GM21529 (cell line): ENCODE results near the gene EIF2A.

Source experiments
- ATAC-seq: cut with Tn5 transposase; IDR thresholded peaks from one replicate; pipeline ENCODE4 v1.9.1; 2021; ENCODE audit not compliant: unreplicated experiment

The EIF2A gene

DNA sequence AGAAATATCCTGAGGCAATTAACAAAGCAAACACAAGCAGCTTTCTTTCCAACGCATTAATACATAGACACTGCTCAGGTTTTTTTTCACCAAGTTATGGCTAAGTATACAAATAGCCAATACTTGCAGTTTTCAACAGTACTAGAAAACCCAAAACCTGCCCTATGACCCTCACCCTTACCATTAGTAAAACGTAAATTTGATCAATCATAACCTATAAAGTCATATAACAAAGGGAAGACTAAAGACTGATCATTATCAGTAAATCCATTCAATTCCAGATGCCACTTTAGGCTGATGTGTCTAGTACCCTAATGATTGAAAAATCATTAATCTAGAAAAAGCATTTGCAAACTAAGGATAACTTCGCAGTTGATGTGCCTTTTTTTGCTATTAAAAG lies 3.5 kb upstream of the EIF2A start:
- no peak for ATAC-seq

DNA sequence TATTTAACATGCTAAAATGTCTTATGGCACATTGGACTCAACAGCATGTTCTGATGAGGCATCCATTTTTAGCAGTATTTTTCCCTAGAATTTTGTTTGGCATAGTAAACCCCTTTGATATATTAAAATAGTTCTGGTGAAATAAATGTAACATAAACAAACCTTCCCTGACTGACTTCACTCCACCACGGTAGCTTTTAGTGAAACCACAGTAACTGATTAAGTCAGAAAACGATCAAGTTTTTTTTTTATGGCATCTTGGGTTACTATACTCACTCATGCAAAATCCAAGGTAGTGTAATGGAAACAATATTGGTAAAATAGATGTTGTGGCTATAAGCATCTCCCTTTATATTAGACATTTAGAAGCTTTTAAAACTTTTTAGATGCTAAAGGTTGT lies 3.1 kb upstream of the EIF2A start:
- no peak for ATAC-seq

DNA sequence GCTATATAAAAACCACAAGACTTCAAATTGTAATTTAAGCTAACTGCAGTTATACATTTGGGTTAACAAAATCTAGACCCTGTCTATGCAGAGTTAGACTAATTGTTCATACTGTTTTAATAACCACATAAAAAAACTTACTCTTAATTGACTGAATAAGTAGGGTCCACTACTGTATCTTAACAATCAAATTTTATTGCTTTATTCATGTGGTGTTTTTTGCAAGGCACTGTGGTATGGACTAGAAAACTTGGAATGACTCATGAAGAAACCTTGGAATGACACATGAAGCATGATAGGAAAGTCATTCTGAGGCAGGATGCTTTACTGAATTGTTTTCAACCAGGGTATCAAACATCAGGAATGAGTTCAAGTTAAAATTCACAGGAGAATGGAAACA lies 2.5 kb upstream of the EIF2A start:
- no peak for ATAC-seq

DNA sequence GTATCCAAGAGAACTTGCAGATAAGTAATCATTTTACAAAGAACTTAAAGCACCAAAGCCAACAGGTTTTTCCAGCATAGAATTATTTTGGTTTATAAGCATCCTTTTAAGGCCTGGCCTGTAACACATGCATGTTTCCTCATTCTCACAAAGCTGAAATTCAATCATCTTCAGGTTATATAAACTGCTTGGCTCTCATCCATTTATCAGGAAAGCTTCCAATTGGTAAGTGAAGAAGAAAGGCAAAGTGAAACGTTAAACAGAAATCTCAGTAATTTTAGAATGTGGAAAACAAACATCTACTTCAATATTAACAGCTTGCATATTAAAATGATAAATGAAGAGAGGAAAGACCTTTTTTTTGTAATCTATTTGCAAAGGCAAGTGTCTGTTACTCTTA lies 1.9 kb upstream of the EIF2A start:
- ATAC-seq: no peak

DNA sequence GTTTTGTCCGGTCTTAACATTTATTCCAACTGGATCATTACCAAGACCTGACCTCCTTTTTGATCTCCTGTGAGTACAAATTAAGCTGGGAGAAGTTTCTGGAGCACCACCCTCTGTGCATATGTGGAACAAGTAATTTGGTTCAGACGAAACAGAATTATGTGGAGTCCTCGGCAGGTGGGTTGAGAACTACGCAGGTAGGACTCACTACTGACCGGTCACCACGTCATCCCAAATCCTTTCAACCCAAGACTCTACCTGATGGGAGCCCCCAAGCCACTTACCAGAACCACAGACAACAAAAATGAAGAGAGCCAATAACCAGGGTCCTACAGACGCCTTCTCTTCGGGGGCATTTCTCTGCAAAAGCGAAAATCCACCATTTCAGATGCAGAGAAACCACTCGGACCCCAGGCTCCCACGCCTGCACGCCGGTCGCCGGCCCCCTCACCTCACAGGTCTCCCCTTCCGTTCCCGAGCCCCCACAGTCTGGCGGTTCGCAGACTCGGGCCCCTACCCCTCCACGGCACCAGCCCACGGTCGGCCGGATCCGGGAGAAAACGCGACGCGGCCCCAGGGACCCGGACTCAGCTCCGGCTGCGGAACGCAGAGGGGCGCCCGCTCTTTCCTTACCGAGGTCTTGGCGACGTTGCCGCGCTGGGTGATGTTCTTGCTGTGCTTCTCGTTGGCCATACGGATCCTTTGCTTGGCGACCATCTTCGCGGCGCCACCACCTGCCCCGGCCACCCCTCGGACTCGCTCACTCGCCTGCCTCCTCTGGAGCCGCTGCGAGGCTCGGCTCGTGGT lies 965 bp upstream of the EIF2A start:
- peak; percentile 16 for ATAC-seq

DNA sequence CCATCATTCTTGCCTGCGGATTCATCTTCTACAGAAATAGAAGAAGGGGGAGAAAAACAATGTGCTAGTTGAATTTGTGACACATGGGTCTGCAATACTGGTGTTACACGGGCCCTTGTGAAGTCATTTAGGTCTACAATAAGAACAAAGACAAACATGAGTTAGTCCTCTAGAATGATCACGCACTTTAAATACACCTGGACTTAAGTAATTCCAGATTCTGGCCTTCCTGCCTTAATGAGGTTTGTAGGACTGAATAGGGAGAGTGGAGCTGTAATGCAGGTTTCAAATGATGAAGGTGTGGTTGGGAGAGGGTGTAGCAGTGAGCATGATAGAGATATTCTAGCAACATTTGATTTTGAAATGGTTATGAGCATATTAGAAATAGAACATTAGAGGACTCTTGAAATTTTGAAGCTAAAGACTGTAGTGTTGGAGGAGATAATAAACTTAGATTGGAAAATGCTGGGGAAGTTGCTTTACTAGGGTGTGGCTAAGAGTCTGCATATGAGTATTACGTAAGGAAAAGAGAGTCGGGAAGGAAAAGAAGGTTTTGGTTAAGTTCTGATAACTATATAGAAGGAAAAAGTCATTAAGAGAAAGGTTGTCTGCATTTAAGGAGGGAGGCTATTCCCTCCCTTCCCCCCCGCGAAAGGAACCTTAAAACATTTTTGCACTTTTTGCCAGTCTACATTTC lies 606 bp downstream of the EIF2A start:
- no peak for ATAC-seq

DNA sequence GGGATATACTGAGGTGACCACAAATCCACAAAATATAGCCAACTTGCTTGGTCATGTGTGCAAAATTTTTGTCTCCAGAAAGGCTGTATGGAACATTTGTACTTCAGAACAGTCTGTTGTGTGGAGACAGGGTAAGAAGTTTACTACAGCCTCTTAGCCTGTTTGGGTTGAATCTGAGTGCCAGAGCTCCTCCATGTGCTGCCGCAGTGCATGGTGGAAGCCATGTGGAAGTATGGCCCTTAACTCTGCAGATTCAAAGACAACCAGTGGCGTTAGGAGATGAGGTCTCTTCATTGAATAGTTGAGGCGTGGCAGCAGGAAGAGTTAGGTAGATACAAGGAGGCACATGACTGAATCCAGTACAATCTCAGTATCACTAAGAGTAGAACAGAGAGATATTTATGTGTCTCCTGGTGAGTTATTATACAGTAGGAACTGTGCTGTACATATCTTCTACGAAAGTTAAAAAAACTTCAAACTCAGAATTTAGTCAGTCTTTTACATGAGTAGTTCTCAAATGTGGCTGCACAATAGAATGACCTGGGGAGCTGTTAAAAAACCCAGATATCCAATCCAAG lies 9.4 kb downstream of the EIF2A start:
- ATAC-seq: no peak

DNA sequence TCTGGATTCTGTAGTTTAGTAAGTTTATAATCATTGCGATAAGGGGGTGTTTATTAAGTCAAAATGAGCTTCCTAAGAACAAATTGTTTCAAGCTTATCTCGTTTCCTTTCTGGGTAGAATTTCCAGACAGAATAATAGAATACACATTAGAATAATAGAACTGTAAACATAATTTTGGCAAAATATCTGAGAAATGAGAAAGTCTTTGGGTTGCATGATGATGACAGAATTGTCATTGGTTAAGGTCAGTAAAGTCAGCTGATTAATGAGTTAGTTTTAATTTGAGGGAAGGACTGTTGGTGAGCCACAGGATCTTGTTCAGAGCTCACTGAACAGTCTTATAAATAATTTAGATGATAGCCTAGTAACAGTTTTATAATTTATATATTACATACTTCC lies 10.2 kb downstream of the EIF2A start:
- no peak for ATAC-seq

DNA sequence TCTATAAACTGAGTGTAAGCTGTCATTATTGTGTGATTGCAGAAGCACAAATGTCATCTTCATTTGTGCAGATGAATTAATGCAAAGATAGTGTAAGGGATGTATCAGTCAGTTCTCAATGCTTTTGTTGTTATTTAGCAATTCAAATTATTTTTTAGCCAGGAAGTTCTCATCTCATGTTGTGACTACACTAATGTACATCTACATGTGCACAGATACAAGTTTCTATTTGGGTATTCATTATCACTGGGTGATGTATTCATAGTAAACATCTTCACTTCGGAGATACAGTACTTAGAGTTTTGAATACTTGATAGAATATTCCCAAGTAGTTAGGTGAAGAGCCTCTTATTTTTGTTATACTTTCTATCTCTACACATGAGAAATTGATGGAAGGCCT lies 11.1 kb downstream of the EIF2A start:
- ATAC-seq: no peak

DNA sequence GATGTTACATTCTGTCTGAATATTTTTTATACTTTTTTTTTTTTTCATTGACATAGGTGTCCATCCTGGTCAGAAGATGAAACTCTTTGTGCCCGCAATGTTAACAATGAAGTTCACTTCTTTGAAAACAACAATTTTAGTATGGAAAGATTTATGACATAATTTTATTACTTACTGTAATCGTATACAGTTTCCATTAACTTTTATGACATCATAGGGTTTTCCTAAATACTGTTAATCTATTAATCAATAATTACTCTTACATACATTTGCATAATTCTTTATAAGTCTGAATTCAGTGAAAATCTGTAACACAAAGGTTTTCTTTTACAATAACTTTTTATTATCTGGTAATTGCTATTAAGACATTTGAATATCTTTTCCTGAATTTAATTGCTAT lies 17.7 kb downstream of the EIF2A start:
- no peak for ATAC-seq

DNA sequence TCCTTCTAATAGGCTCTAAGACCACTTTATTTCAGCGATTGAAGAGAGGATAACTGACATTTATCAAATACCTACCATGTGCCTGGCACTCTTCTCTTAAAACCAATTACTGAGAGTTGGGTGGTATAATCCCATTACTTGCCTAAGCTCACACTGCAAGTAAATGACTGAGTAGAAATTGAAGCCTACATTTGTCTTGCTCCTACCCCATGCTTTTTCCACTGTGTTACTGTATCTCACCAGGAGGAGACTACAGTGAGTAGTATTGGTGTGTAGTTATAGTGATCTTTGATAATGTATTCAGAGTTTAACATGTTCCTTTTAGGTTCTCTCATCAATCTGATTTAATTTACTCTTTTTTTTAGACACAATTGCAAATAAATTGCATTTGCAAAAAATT lies 20.7 kb downstream of the EIF2A start:
- no peak for ATAC-seq

DNA sequence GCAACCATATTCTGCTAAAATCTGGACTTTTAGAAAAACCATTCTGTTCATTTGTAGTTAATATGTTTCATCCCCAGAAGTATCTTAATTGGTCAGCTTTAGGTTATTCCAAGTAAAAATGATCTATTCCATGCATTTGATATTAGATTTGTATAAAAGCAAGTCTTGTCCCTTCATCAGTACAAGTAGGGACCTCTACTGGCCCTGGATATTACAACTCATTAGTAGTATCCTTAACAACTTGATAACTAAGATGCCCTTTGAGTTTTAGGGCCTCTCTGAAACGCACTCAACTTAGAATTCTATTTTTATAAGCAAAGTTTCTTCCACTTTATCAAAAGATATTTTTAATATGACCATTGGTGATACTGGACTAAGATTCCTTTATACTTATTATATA lies 31.3 kb downstream of the EIF2A start:
- no peak for ATAC-seq

DNA sequence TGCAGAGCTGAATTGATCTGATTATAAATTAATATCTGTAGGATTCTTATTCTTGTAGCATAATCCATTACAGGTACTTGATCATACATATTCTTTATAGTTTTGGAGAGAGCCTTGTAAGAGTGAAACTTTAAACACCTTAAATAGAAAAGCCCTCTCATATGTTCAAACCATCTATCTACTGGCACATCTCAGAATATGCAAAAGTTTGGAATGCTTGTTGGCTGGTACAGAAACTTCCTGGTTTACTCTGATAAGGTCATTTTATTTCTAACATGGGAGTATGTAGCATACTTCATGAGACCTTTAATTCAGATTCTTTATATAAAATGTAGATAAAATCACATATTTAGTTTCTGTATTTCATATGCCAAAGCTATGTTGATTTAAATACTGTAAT lies 34.6 kb downstream of the EIF2A start:
- ATAC-seq: no peak

DNA sequence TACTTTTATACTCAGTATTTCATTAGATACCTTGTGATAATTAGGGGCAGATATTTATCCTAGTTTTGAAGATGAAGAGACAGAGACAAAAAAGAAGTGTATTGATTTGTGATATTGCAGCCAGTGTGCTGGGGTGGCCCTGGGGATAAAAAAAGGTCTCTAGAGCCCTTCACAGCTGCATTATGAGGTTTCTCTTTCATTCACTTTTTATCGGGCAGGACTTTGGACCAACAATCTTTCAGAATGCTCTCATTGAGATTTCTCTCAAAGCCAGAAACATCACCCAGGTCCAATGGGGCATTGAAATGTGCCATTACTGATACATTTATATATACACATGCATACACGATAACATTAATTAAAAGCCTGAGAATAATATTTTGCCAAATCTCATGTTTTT lies 36.0 kb downstream of the EIF2A start:
- ATAC-seq: peak; percentile 64

DNA sequence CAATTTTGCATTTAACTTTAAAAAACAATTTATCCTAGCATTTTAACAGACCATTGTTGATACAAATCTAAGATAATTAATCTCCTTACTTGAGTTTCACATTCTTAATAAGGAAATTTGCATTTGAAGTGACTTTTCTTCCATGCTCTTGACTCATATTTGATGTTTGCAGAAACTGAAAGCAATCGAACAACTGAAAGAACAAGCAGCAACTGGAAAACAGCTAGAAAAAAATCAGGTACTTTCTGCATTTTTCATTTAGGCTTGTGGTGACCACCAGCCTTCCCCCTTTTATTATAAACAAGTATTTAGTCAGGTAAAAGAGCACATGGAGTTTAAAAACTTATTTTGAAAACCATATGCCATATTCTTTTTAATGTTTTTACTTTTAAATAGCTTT lies 36.4 kb downstream of the EIF2A start:
- ATAC-seq: peak; percentile 58

DNA sequence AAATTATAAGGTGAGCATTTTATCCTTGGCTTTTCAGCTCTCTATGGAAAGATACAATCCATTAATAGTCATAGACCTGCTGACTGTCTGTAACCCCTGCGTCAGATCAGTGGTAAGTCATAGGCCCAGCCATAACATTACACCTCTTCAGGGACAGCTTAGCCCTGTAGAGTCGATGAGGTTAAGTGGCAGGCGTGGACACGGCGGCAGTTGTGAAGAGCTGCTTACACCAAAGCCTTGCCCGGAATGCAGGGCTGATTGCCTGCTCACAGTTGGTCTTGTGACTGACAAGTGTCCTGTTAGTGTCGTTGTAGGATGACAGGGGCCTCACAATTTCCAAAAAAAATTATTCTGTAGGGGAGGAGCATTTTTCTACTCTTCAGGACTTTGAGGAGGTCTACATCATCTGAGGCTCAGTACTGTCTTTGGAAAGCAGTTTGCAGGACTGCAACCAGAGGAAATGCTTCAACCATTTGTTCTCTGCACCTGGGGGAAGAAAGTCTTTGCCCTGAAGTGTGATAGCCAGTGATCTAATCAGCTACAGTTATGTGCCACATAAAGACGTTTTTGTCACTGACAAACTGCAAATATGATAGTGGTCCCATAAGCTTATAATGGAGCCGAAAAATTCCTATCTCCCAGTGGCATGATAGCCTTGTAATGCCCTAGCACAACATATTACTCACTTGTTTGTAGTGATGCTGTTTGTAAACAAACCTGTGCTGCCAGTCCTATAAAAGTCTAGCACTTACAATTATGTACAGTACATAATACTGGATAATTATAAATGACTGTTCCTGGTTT lies 41.6 kb downstream of the EIF2A start:
- no peak for ATAC-seq

DNA sequence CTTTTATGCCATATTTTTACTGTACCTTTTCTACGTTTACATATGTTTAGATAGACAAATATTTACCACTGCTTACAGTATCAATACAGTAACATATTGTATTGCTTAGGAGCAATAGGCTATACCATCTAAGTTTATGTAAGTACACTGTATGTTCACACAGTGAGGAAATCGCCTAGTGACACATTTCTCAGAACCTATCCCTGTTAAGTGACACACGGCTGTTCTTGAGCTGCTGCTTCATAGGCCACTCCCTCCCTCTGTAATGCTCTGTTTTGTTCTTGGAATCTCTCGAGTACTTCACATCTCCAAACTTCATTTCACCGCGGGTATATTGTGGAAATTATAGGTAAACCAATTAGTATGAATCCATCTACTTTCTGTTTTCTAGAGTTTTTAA lies 43.2 kb downstream of the EIF2A start:
- no peak for ATAC-seq

DNA sequence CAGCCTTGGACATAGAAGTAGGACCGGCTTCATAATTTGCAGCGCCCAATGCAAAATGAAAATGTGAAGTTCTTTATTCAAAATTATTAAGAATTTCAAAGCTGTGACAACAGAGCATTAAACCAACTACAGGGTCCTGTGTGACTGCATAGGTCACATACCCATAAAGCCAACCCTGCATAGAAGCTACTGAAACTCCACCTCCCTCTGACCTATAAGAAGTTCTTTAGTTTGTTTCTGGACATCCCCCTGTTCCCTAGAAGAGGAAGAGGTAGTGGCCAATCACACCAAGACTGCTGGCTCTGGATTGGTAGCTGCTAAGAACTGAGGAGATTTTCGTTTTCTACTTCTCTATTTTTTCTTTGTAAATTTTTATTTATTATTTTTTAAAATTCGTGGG lies 47.6 kb downstream of the EIF2A start:
- ATAC-seq: no peak

DNA sequence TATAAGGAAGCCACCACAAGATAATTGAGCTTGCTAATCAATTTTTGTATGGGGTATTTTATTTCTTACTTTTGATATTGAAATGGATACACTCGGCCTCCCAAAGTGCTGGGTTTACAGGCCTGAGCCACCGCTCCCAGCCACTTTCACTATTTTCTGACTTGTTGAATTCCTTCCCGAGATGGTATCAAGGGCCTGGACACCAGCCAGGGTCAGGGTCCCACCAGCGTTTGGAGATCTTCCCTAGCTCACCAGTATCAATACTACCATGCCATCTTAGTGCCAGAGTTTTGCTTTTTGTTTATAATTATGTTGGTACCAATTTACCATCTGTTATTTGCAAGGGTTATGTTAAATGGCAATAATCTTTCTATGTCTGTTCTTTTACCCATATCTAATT lies 51.1 kb downstream of the EIF2A start:
- no peak for ATAC-seq

DNA sequence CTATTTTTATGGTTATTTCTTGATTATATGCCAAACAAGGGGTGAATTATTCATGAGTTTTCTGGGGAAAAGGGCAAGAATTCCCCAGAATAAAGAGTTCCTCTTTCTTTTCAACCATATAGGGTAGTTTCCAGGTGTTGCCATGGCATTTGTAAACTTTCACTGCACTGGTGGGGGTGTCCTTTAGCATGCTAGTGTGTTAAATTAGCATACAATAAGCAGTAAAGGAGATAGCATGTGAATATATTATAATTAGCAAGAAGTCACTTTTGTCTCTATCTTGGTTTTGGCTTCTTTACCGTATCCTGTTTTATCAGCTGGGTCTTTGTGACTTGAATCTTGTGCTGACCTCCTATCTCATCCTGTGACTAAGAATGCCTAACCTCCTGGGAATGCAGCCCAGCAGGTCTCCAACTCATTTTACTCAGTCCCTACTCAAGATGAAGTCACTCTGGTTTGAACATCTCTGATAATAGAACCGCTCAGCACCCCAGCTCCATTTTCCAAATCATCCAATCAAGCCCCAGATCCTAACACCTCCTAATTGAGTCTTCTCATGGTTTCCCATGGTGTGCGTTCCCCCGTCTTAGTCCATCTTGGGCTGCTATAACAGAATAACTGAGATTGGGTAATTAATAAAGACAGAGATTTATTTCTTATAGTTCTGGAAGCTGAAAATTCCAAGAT lies 53.2 kb downstream of the EIF2A start:
- ATAC-seq: peak; percentile 26
